COLO829 (cell line): Measurements from ENCODE around the gene ZNF225.
"Not testable (repeated sequence)": the region's sequence is repeated elsewhere in the genome, so short reads cannot be mapped to it uniquely, and the experiment has no call there.

Source experiments
- DNase-seq: peaks from one replicate; pipeline ENCODE4 v3.0.0; 2012; ENCODE audit warnings: low spot score

The ZNF225 gene

GRCh38 chr19:44113138-44113783, at the start of gene ZNF225:
TSS of gene ZNF225 (plus strand) at chr19:44113399. CDS start at chr19:44115828, 2,429 bp downstream.
- peak; percentile 88 for DNase-seq

- no peak for DNase-seq
Measured at GRCh38 chr19:44066305-44066704, 46.9 kb upstream of the ZNF225 start.

- DNase-seq: no peak
Measured at GRCh38 chr19:44069415-44069814, 43.8 kb upstream of the ZNF225 start.

- peak; percentile 94 for DNase-seq
Measured at GRCh38 chr19:44071824-44072542, 41.2 kb upstream of the ZNF225 start, which contains the start of gene ZNF284. TSS of gene ZNF284 (plus strand) at chr19:44072159. CDS start at chr19:44076390, 4,231 bp downstream.

- peak; percentile 3 for DNase-seq
Measured at GRCh38 chr19:44072543-44073401, 40.4 kb upstream of the ZNF225 start.

- DNase-seq: no peak
Measured at GRCh38 chr19:44076325-44076724, 36.9 kb upstream of the ZNF225 start.

- no peak for DNase-seq
Measured at GRCh38 chr19:44092108-44092507, 21.1 kb upstream of the ZNF225 start.

GRCh38 chr19:44093931-44094765, 19.1 kb upstream of the ZNF225 start, which contains the start of gene ZNF224:
TSS of gene ZNF224 (plus strand) at chr19:44094361. CDS start at chr19:44097874, 3,513 bp downstream.
- DNase-seq: peak; percentile 89

GRCh38 chr19:44107751-44108150, 5.4 kb upstream of the ZNF225 start:
- DNase-seq: no peak

- no peak for DNase-seq
Measured at GRCh38 chr19:44109458-44109857, 3.7 kb upstream of the ZNF225 start.

GRCh38 chr19:44111910-44112463, 1.2 kb upstream of the ZNF225 start:
- peak; percentile 9 for DNase-seq

GRCh38 chr19:44112802-44113137, 429 bp upstream of the ZNF225 start:
- DNase-seq: no peak

GRCh38 chr19:44113784-44114390, 688 bp downstream of the ZNF225 start:
- DNase-seq: no peak

- DNase-seq: not testable (repeated sequence)
Measured at GRCh38 chr19:44121162-44121561, 8.0 kb downstream of the ZNF225 start.

- DNase-seq: no peak
Measured at GRCh38 chr19:44131955-44132354, 18.8 kb downstream of the ZNF225 start.

- peak; percentile 92 for DNase-seq
Measured at GRCh38 chr19:44141191-44142058, 28.2 kb downstream of the ZNF225 start, which contains the start of gene ZNF234. TSS of gene ZNF234 (plus strand) at chr19:44141554. CDS start at chr19:44144633, 3,079 bp downstream.

GRCh38 chr19:44142059-44142433, 28.8 kb downstream of the ZNF225 start:
- peak; percentile 25 for DNase-seq

GRCh38 chr19:44149776-44150175, 36.6 kb downstream of the ZNF225 start:
- DNase-seq: no peak

GRCh38 chr19:44151491-44151890, 38.3 kb downstream of the ZNF225 start:
- DNase-seq: no peak

- no peak for DNase-seq
Measured at GRCh38 chr19:44156475-44156874, 43.3 kb downstream of the ZNF225 start.
